OCI-LY7 (cell line): ENCODE measurements around the gene REPIN1. TPM values are rescaled to one million over a fixed set of nuclear protein-coding genes. Genes with fewer than 3 reads are reported as not detected.
A peak's percentile ranks its signal among the peaks of the same experiment; 100 is the strongest.

Experiments
- BruUV-seq: library from RNA; stranded (reverse); fragments of 400-500 nt; replicated peaks from 2 replicates; lab custom pipeline; 2021; lab: Mats Ljungman, UMichigan
- CTCF ChIA-PET: fragments of 300-600 bp; sonication (Branson Sonifier 250); formaldehyde crosslinking; loops from one replicate; lab custom pipeline; 2022; ENCODE audit warnings: antibody characterized with exemption; ENCODE audit not compliant: unreplicated experiment; lab: Charles Lee
- POLR2A ChIA-PET: fragments of 300-600 bp; sonication (Branson Sonifier 250); formaldehyde crosslinking; loops from one replicate; lab custom pipeline; 2022; ENCODE audit warnings: antibody characterized with exemption; lab: Charles Lee
- DNase-seq: peaks from one replicate; pipeline ENCODE4 v3.0.0-alpha.2; 2015; ENCODE audit warnings: low spot score
- H2AFZ ChIP-seq: fragments of 200-600 bp; sonication (generic), shearing (Covaris generic); 2 replicates; pipeline ENCODE4 v1.6.1; 2014; ENCODE audit warnings: mild to moderate bottlenecking, antibody characterized with exemption, low read length, moderate library complexity
- H3K27ac ChIP-seq: fragments of 200-600 bp; sonication (generic); 2 replicates; pipeline ENCODE4 v1.5.1; 2014; ENCODE audit warnings: mixed run types, low read depth, mild to moderate bottlenecking, moderate library complexity, low read length, inconsistent platforms; ENCODE audit not compliant: poor library complexity, severe bottlenecking
- H3K36me3 ChIP-seq: fragments of 200-600 bp; sonication (generic); 2 replicates; pipeline ENCODE4 v1.6.1; 2014; ENCODE audit warnings: mild to moderate bottlenecking, antibody characterized with exemption, low read length, moderate library complexity, mixed read lengths; ENCODE audit not compliant: insufficient read depth
- H3K4me1 ChIP-seq: fragments of 200-600 bp; sonication (generic); 2 replicates; pipeline ENCODE4 v1.5.1; 2014; ENCODE audit warnings: mild to moderate bottlenecking, low read length; ENCODE audit not compliant: insufficient read depth, poor library complexity, severe bottlenecking
- H3K4me2 ChIP-seq: fragments of 200-600 bp; sonication (generic); 2 replicates; pipeline ENCODE4 v1.6.1; 2014; ENCODE audit warnings: mild to moderate bottlenecking, low read length
- H3K4me3 ChIP-seq: fragments of 200-600 bp; sonication (generic); 2 replicates; pipeline ENCODE4 v1.5.1; 2014; ENCODE audit warnings: mild to moderate bottlenecking, low read depth, low read length; ENCODE audit not compliant: poor library complexity, severe bottlenecking
- H3K79me2 ChIP-seq: fragments of 200-600 bp; sonication (generic); 2 replicates; pipeline ENCODE4 v1.6.1; 2016; ENCODE audit warnings: low read depth, mild to moderate bottlenecking, low read length, moderate library complexity, mixed read lengths; ENCODE audit not compliant: insufficient read depth
- H3K9me2 ChIP-seq: fragments of 200-600 bp; sonication (generic); 2 replicates; pipeline ENCODE4 v1.6.1; 2016; ENCODE audit warnings: mild to moderate bottlenecking, low read length, mixed read lengths; ENCODE audit not compliant: insufficient read depth
- H3K9me3 ChIP-seq: fragments of 200-600 bp; sonication (generic); 2 replicates; pipeline ENCODE4 v1.6.1; 2014; ENCODE audit warnings: mild to moderate bottlenecking, mixed run types, low read length, mixed read lengths
- H4K20me1 ChIP-seq: fragments of 200-600 bp; sonication (generic); 2 replicates; pipeline ENCODE4 v1.6.1; 2014; ENCODE audit warnings: mild to moderate bottlenecking, antibody characterized with exemption, low read length, moderate library complexity, mixed read lengths; ENCODE audit not compliant: insufficient read depth
- EZH2phosphoT487 ChIP-seq: fragments of 200-600 bp; sonication (generic); IDR thresholded peaks from 2 replicates; pipeline ENCODE4 v1.6.1; 2018; ENCODE audit warnings: low read depth, borderline replicate concordance, mild to moderate bottlenecking, mixed run types, antibody characterized with exemption, low read length, moderate library complexity, mixed read lengths
- intact Hi-C: fragments of 100-400 bp; cut with micrococcal nuclease; formaldehyde crosslinking; loops from one replicate; pipeline ENCODE4 v1.10.0; 2022; ENCODE audit not compliant: unreplicated experiment
- total RNA-seq, 2 experiments: library from RNA; depleted of rRNA in 1 of 2; stranded (reverse); fragments of >200 nt in 1 of 2; shearing (Covaris generic) in 1 of 2; gene quantifications; 2 replicates each; pipeline ENCODE4 v1.2.3, GENCODE V29; 2014 to 2022
- TF ChIP-seq, protein P1 (sequence below): fragments of 200-600 bp; sonication (generic); conservative IDR thresholded peaks from 2 replicates; pipeline ENCODE4 v1.5.1; 2014; ENCODE audit warnings: mild to moderate bottlenecking, antibody characterized with exemption, low read length, moderate library complexity, mixed read lengths

Gene REPIN1
- total RNA-seq, 2 experiments from 2014 or later: 19.0 to 46.2 TPM

DNA sequence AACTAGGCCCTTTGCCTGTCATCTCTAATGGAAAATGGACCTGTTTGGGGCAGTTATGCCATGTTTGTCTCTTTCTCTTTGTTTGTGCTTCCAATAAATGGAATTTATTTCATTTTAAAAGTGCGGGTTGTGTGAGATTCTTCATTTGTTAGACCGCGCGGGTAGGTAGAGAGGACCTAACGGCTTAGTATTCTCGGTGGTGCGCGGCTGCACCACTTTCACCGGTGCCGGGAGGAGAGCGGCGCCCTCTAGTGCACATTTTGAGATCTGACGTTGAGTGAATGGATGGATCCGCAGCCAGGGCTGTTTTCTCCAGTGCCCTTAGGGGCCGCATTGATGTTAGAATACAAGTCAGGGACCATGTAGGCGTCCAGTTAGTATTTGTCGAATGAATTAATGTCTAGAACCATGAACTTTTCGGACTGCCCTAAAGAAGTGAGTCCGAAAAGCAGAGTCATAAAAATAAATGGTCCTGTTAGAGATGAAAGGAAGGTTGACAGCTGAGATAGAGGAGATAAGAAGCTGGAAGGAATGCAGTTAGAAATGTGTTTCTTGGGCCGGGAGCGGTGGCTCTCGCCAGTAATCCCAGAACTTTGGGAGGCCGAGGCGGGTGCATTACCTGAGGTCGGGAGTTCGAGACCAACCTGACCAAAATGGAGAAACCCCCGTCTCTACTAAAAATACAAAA lies 52.5 kb downstream of the REPIN1 start:
- BruUV-seq: no TSS peak
- no peak overlapping the region for H3K27ac ChIP-seq
- H3K79me2 ChIP-seq: no peaks in the 10 kb centered on the region
- H2AFZ ChIP-seq: peak overlapping the region; percentile 23; the same call in 1 of the 2 replicates
- H3K9me3 ChIP-seq: no peaks in the 10 kb centered on the region
- POLR2A ChIA-PET: no interaction called here
- no peak overlapping the region for H3K4me3 ChIP-seq
- no peaks in the 10 kb centered on the region for H3K9me2 ChIP-seq
- no peaks in the 10 kb centered on the region for H4K20me1 ChIP-seq
- CTCF ChIA-PET: no interaction called here
- H3K36me3 ChIP-seq: no peaks in the 10 kb centered on the region
- intact Hi-C loops: loop anchor here (1.0 kb wide), 2 partner anchors 65 to 135 kb away; no protein-coding TSS in a partner anchor
- DNase-seq: peak; percentile 82
- H3K4me2 ChIP-seq: peak overlapping the region; percentile 18; the same call in 1 of the 2 replicates
- TF ChIP-seq, protein P1, sequence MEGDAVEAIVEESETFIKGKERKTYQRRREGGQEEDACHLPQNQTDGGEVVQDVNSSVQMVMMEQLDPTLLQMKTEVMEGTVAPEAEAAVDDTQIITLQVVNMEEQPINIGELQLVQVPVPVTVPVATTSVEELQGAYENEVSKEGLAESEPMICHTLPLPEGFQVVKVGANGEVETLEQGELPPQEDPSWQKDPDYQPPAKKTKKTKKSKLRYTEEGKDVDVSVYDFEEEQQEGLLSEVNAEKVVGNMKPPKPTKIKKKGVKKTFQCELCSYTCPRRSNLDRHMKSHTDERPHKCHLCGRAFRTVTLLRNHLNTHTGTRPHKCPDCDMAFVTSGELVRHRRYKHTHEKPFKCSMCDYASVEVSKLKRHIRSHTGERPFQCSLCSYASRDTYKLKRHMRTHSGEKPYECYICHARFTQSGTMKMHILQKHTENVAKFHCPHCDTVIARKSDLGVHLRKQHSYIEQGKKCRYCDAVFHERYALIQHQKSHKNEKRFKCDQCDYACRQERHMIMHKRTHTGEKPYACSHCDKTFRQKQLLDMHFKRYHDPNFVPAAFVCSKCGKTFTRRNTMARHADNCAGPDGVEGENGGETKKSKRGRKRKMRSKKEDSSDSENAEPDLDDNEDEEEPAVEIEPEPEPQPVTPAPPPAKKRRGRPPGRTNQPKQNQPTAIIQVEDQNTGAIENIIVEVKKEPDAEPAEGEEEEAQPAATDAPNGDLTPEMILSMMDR: peak; percentile 91
- no peak for TF ChIP-seq EZH2phosphoT487
- peaks cover 4% of the 10 kb centered on the region for H3K4me1 ChIP-seq

DNA sequence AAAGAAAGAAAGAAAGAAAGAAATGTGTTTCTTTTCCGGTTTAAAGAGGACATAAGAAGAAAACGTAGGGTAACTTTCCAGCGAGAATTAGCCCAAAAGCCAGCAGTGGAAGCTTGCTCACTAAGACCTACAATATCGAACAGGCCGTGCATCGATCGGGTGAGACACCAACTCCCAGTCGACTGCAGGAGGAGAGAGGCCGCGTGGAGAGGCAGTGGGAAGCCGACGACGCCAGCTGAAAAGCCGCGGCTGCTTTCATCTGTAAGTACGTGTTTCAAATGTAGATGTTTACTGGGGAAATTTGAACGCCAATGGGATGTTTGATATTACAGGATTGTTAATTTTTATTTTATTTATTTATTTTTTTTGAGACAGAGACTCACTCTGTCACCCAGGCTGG lies 53.2 kb downstream of the REPIN1 start:
- Histone ChIP-seq H3K4me2 (no peak overlapping the region), H2AFZ (no peak overlapping the region), H3K4me3 (no peak overlapping the region), H3K36me3 (no peaks in the 10 kb centered on the region), H3K9me2 (no peaks in the 10 kb centered on the region), H4K20me1 (no peaks in the 10 kb centered on the region), H3K9me3 (no peaks in the 10 kb centered on the region), H3K79me2 (no peaks in the 10 kb centered on the region), H3K27ac (no peak overlapping the region), H3K4me1 (peaks cover 4% of the 10 kb centered on the region)
- intact Hi-C loops: loop anchor here (1.0 kb wide), 2 partner anchors 66 to 136 kb away; no protein-coding TSS in a partner anchor
- BruUV-seq: no TSS peak
- TF ChIP-seq, protein P1: no peak
- no peak for TF ChIP-seq EZH2phosphoT487
- ChIA-PET CTCF (no interaction called here), POLR2A (no interaction called here)
- DNase-seq: no peak

Other genes with a start within 250 kb of the REPIN1 start
- gene LRRC61, start 45.5 kb upstream of the REPIN1 start, total RNA-seq (2014; rRNA removed; shearing (Covaris generic)): not detected in 2 replicates
- gene LRRC61, start 45.5 kb upstream of the REPIN1 start, total RNA-seq (2022): not detected in 2 replicates
- gene ACTR3C, start 45.3 kb upstream of the REPIN1 start, total RNA-seq (2014; rRNA removed; shearing (Covaris generic)): 5.4 TPM in 1 of 2 replicates, not detected in the other
- gene ACTR3C, start 45.3 kb upstream of the REPIN1 start, total RNA-seq (2022): not detected in 2 replicates
- gene RARRES2, start 27.2 kb upstream of the REPIN1 start, total RNA-seq (2014; rRNA removed; shearing (Covaris generic)): 0.08 TPM in 1 of 2 replicates, not detected in the other
- gene RARRES2, start 27.2 kb upstream of the REPIN1 start, total RNA-seq (2022): not detected in 2 replicates
- gene ZNF775, start 10.5 kb downstream of the REPIN1 start, total RNA-seq (2014; rRNA removed; shearing (Covaris generic)): 4.7 and 5.5 TPM in 2 replicates
- 6.5 and 7.7 TPM in 2 replicates for gene ZNF775, start 10.5 kb downstream of the REPIN1 start, total RNA-seq (2022)
- not detected in 2 replicates for gene GIMAP8, start 81.8 kb downstream of the REPIN1 start, total RNA-seq (2014; rRNA removed; shearing (Covaris generic))
- gene GIMAP8, start 81.8 kb downstream of the REPIN1 start, total RNA-seq (2022): not detected in 2 replicates
- gene GIMAP7, start 146.1 kb downstream of the REPIN1 start, total RNA-seq (2014; rRNA removed; shearing (Covaris generic)): not detected in 2 replicates
- not detected in 2 replicates for gene GIMAP7, start 146.1 kb downstream of the REPIN1 start, total RNA-seq (2022)
- gene GIMAP4, start 198.6 kb downstream of the REPIN1 start, total RNA-seq (2014; rRNA removed; shearing (Covaris generic)): not detected in 2 replicates
- gene GIMAP4, start 198.6 kb downstream of the REPIN1 start, total RNA-seq (2022): not detected in 2 replicates